Measurements from ENCODE around the gene PRLR.
"Not testable (repeated sequence)": the region's sequence is repeated elsewhere in the genome, so short reads cannot be mapped to it uniquely, and the experiment has no call there.

Gene PRLR

GRCh38 chr5:35066260-35066795, 164.0 kb downstream of the PRLR start:
- DNase-seq = no peak

GRCh38 chr5:35063414-35063813, 166.9 kb downstream of the PRLR start:
- DNase-seq = no peak

GRCh38 chr5:35061211-35061770, 169.0 kb downstream of the PRLR start:
- DNase-seq = no peak

GRCh38 chr5:35060236-35060635, 170.1 kb downstream of the PRLR start:
- no peak for DNase-seq

- DNase-seq = no peak
These were observed 171.0 kb downstream of the PRLR start for GRCh38 chr5:35059251-35059650.

- DNase-seq = no peak
These were observed 171.9 kb downstream of the PRLR start for GRCh38 chr5:35058374-35058788.

- no peak for DNase-seq
These were observed 173.6 kb downstream of the PRLR start for GRCh38 chr5:35056686-35057085.

GRCh38 chr5:35052838-35053237, 177.4 kb downstream of the PRLR start:
- no peak for DNase-seq

GRCh38 chr5:35050541-35051126, 179.7 kb downstream of the PRLR start:
- no peak for DNase-seq

GRCh38 chr5:35048910-35049309, 181.4 kb downstream of the PRLR start:
- DNase-seq = no peak

GRCh38 chr5:35047785-35048404, 182.4 kb downstream of the PRLR start, which contains the start of gene AGXT2:
AGXT2 (minus strand) TSS chr5:35047949; CDS start chr5:35047892, 57 bp downstream.
- DNase-seq = no peak

- DNase-seq = no peak
These were observed 183.5 kb downstream of the PRLR start for GRCh38 chr5:35046774-35047173.

- DNase-seq = no peak
These were observed 185.0 kb downstream of the PRLR start for GRCh38 chr5:35045280-35045679.

- no peak for DNase-seq
These were observed 185.6 kb downstream of the PRLR start for GRCh38 chr5:35044649-35045048.

- no peak for DNase-seq
These were observed 187.5 kb downstream of the PRLR start for GRCh38 chr5:35042781-35043180.

GRCh38 chr5:35041261-35041660, 189.0 kb downstream of the PRLR start:
- no peak for DNase-seq

GRCh38 chr5:35038891-35039290, 191.4 kb downstream of the PRLR start:
- no peak for DNase-seq

- DNase-seq = no peak
These were observed 193.8 kb downstream of the PRLR start for GRCh38 chr5:35036536-35036935.

GRCh38 chr5:35035929-35036328, 194.4 kb downstream of the PRLR start:
- not testable (repeated sequence) for DNase-seq

GRCh38 chr5:35035271-35035670, 195.0 kb downstream of the PRLR start:
- no peak for DNase-seq

GRCh38 chr5:35032356-35032755, 197.9 kb downstream of the PRLR start:
- no peak for DNase-seq

- DNase-seq = no peak
These were observed 199.0 kb downstream of the PRLR start for GRCh38 chr5:35031276-35031675.

- no peak for DNase-seq
These were observed 199.7 kb downstream of the PRLR start for GRCh38 chr5:35030426-35031100.

- DNase-seq = no peak
These were observed 201.0 kb downstream of the PRLR start for GRCh38 chr5:35029333-35029732.
